Immature natural killer cell (primary cell): ENCODE results near the gene PHF24. TPM values are rescaled to one million over a fixed set of nuclear protein-coding genes. Genes with fewer than 3 reads are reported as not detected.
"Not testable (repeated sequence)": the region's sequence is repeated elsewhere in the genome, so short reads cannot be mapped to it uniquely, and the experiment has no call there.

ENCODE experiments used
- DNase-seq, 3 donors: peaks; one replicate each; pipeline ENCODE4 v3.0.0; 2022; ENCODE audit warnings: mixed read lengths in 1 of 3
- H3K27ac Mint-ChIP-seq, 6 donors: one replicate each; pipeline ENCODE4 v1.8.0; 2020; ENCODE audit warnings: mixed read lengths in 6 of 6, mild to moderate bottlenecking in 5 of 6, inconsistent platforms in 4 of 6, moderate library complexity in 3 of 6
- H3K27me3 Mint-ChIP-seq, 3 donors: one replicate each; pipeline ENCODE4 v1.8.0; 2020 to 2021; ENCODE audit warnings: low read depth in 3 of 3, mild to moderate bottlenecking in 3 of 3, mixed read lengths in 3 of 3, moderate library complexity in 3 of 3, inconsistent platforms in 1 of 3
- H3K36me3 Mint-ChIP-seq, 3 donors: one replicate each; pipeline ENCODE4 v1.8.0; 2020; ENCODE audit warnings: mixed read lengths in 3 of 3, inconsistent platforms in 2 of 3, mild to moderate bottlenecking in 2 of 3
- H3K4me1 Mint-ChIP-seq, 2 donors: one replicate each; pipeline ENCODE4 v1.8.0; 2020; ENCODE audit warnings: inconsistent platforms in 2 of 2, mild to moderate bottlenecking in 2 of 2, mixed read lengths in 2 of 2, moderate library complexity in 1 of 2
- H3K4me3 Mint-ChIP-seq, 5 donors: one replicate each; pipeline ENCODE4 v1.8.0; 2020; ENCODE audit warnings: mild to moderate bottlenecking in 5 of 5, mixed read lengths in 5 of 5, inconsistent platforms in 3 of 5, moderate library complexity in 3 of 5
- H3K9me3 Mint-ChIP-seq, 6 donors: one replicate each; pipeline ENCODE4 v1.8.0; 2020; ENCODE audit warnings: mild to moderate bottlenecking in 6 of 6, mixed read lengths in 6 of 6, inconsistent platforms in 4 of 6, moderate library complexity in 3 of 6
- polyA plus RNA-seq, 3 donors: library from polyadenylated mRNA; unstranded; fragments of 300-500 nt; fragmentation: Illumina TruSeq; gene quantifications; one replicate each; pipeline ENCODE4 v1.2.3, GENCODE V29; 2021

Gene PHF24
- polyA plus RNA-seq = not detected

DNA sequence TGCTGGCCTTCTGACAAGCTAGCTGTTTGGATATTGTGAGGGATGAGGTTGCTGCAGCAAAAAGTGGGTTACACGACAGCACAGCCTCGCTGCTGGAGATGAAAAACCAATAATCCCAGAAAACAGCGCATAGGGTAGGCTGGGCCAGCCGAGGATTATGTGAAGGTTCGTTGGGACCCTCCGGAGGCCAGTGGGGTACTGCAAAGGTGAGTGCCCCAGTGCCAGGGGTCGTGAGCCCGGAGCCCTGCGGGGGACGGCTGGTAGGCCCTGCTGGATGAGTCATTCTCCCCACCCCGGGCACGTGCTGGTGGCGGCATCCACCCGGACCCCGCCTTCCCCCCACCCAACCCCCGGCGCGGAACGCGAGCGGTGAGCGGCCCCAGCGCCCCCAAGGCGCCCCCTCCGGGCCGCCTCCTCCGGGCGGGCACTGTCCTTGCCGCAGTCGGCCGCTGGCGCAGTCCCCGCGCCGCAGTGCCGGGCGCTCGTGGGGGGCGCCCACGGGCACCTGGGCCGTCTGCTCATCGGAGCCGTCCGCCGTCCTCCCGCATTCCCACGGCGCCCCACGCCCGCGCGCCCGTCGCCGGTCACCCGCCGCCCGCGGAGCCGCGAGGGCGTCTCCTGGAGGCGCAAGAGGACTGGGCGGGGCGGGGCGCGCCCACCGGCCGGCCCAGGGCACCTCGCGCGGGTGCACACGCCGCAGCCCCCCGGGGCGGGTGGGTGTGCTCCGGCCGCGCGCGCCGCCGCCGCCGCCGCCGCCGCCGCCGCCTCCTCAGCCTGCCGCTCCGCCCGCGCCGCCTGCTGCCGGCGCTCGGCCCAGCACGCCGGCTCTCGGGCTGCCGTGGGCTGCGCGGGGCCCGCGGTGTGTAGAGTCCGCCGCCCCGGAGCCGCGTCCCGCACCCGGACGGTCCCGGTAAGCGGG is at the start of gene PHF24:
Gene PHF24 (plus strand): TSS at position 794 of the 919 bp plus-strand sequence. CDS start 13,014 bp downstream, outside the sequence.
- peak in 1 of 3 donors; percentile 4 for DNase-seq
- Mint-ChIP-seq H3K27me3 (peaks cover 9 to 28% (median 12%) of the 10 kb centered on the region in 3 donors), H3K4me3 (peak within 1 kb of the TSS; percentile 18 to 69 (median 56)), H3K36me3 (no peaks in the 10 kb centered on the region), H3K27ac (no peak within 1 kb of the TSS), H3K9me3 (peaks cover 0 to 1% (median 0%) of the 10 kb centered on the region in 6 donors), H3K4me1 (peaks cover 0 to 2% of the 10 kb centered on the region in 2 donors)

DNA sequence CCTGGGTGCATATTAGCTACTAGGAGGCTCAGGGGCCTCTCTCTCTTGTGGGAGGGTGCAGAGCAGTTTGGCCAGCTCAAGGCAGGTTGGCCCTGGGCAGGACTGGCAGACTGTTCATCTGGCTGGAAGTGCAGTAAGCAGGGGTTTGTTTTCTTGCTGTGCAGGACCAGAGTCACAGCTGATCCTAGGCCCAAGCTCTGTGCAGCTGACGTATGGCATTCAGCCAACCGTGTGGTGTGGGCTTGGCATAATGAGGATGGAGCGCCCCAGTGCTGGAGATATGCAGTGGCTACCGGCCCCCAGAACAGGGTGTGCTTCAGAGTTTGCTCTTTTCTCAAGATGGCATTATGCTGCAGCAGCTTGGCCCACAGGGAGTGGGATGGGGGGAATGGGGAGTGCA is 31.0 kb upstream of the PHF24 start:
- DNase-seq = no peak
- Mint-ChIP-seq H3K4me1 (no peaks in the 10 kb centered on the region), H3K9me3 (peaks cover 12 to 20% (median 16%) of the 10 kb centered on the region in 6 donors), H3K36me3 (peaks cover 0 to 15% (median 6%) of the 10 kb centered on the region in 3 donors), H3K4me3 (no peak overlapping the region), H3K27me3 (peaks cover 5 to 11% (median 10%) of the 10 kb centered on the region in 3 donors), H3K27ac (no peak overlapping the region)

DNA sequence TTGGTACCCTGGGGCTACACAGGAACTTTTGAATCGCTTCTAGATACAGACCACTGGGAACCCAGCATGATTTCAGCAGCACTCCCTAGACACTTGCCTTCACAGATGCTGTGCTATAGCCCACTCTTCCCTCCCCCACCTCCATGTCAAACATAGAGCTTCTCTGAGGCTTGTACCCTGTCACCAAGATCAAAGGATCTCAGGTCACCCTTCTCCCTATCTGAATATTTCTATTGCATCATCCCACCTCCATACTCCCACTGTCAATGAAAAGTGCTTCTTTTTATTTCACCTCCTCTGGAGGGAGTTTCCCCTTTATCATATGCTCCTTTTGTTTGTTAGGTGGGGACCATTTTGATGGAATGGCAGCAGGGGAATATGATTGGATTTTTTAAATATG is 29.2 kb upstream of the PHF24 start:
- H3K9me3 Mint-ChIP-seq = peaks cover 12 to 20% (median 15%) of the 10 kb centered on the region in 6 donors
- no peak for DNase-seq
- peaks cover 5 to 15% (median 7%) of the 10 kb centered on the region in 3 donors for H3K27me3 Mint-ChIP-seq
- H3K36me3 Mint-ChIP-seq = peaks cover 0 to 15% (median 6%) of the 10 kb centered on the region in 3 donors
- no peaks in the 10 kb centered on the region for H3K4me1 Mint-ChIP-seq
- no peak overlapping the region for H3K4me3 Mint-ChIP-seq
- H3K27ac Mint-ChIP-seq = no peak overlapping the region

DNA sequence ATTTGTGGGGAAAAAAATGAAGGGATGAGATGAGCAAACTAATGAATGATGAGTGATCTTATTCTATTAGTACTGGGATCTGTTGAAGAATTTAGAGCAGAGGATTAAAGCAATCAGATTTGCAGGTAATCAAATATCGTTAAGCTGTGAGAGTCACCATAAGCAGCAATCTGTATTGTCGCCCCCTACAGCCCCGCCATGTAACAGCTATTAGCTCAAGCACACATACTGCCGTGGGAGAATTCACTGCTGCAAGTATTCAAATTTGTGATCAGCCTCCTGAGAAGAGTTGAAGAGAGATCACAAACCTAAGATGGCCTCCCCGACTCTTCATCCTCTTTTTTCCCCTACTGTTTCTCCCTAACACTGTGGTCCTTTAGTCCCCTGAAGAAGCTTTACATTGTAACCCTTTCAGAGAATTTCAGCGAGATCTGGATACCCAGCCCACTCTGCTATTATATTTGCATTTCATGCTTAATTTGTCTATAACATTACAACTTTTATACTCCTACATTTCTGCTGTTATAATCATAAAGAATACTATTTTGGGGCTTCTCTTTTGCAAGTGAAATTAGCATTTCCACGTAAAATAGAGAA is 28.5 kb upstream of the PHF24 start:
- no peak overlapping the region for H3K4me3 Mint-ChIP-seq
- no peak for DNase-seq
- H3K9me3 Mint-ChIP-seq = peaks cover 10 to 14% (median 13%) of the 10 kb centered on the region in 6 donors
- no peak overlapping the region for H3K27ac Mint-ChIP-seq
- peaks cover 0 to 11% (median 6%) of the 10 kb centered on the region in 3 donors for H3K36me3 Mint-ChIP-seq
- no peaks in the 10 kb centered on the region for H3K4me1 Mint-ChIP-seq
- H3K27me3 Mint-ChIP-seq = peaks cover 2 to 15% (median 7%) of the 10 kb centered on the region in 3 donors

DNA sequence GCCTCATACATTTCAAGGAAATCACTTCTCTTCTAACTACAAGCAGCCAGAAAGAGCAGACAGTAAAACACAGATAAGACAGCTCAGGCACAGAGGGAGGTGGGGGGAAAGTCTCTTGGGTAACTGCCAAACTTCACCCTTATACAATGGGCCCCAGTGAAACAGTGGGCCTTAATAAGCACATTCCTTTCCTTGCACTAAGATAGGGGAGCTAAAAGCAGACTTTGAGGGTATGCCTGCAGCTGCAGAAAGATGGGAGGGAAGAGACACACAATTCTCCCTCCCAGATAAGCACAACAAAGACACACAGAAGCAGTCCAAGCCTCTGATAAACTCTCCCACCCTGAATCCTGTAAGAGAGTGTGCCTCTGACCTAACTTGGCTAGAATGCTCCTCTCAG is 18.1 kb upstream of the PHF24 start:
- not testable (repeated sequence) for DNase-seq, H3K27ac Mint-ChIP-seq, H3K36me3 Mint-ChIP-seq, H3K4me1 Mint-ChIP-seq, H3K4me3 Mint-ChIP-seq, H3K9me3 Mint-ChIP-seq
- peaks cover 2 to 12% (median 3%) of the 10 kb centered on the region in 3 donors for H3K27me3 Mint-ChIP-seq

DNA sequence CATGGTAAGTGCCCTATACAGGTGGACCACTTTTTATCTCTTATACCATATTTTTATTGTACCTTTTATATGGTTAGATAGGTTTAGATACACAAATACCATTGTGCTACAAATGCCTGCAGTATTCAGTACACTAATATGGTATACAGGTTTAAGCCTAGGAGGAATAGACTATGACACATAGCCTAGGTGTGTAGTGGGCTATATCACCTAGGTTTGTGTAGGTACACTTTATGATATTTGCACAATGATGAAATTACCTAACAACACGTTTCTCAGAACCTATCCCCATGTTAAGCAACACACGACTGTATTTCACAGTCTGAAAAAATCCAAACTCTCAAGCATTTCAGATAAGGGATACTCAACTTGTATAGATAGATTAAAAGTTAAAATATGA is 9.6 kb upstream of the PHF24 start:
- DNase-seq = no peak
- Mint-ChIP-seq H3K4me1 (no peaks in the 10 kb centered on the region), H3K9me3 (peaks cover 0 to 2% (median 0%) of the 10 kb centered on the region in 6 donors)

DNA sequence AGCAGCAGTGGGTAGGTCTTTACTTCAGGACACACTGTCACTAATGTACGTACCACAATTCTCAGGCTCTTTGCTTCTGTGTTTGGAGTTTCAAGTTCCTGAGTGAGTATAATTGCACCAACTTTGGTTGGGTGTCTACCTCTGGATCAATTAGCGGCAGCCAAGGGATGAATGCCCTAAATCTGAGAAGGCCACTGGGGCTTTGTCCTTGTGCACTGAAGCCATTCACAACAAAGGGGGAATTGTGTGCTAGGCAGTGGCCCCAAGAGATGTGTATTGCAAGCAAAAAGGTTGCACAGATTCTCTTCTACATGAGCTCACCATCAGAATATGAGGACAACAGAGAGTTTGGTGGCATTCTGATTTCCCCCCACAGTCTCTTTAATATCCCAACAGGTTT is 3.9 kb upstream of the PHF24 start:
- Mint-ChIP-seq H3K9me3 (peaks cover 0 to 1% (median 0%) of the 10 kb centered on the region in 6 donors), H3K4me3 (no peak overlapping the region), H3K27me3 (peaks cover 8 to 10% (median 9%) of the 10 kb centered on the region in 3 donors), H3K36me3 (no peaks in the 10 kb centered on the region), H3K27ac (no peak overlapping the region), H3K4me1 (peaks cover 0 to 2% of the 10 kb centered on the region in 2 donors)
- no peak for DNase-seq

More for the DNA sequence above, 9.6 kb upstream of the PHF24 start:
- Mint-ChIP-seq H3K27ac (no peak overlapping the region), H3K4me3 (no peak overlapping the region), H3K27me3 (peaks cover 0 to 13% (median 4%) of the 10 kb centered on the region in 3 donors), H3K36me3 (no peaks in the 10 kb centered on the region)

DNA sequence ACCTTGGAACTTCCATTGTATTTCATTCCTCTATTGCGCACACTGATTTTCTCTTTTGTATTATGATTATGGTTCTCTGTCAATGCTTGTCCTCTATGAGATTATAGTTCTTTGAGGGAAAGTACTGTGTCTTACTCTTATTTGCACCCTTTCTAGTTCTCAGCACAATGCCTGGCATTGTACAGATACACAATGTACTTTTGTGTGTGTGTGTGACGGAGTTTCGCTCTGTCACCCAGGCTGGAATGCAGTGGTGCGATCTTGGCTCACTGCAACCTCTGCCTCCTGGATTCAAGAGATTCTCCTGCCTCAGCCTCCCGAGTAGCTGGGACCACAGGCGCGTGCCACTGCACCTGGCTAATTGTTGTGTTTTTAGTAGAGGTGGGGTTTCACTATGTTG is 2.0 kb upstream of the PHF24 start:
- not testable (repeated sequence) for H3K9me3 Mint-ChIP-seq, DNase-seq, H3K4me3 Mint-ChIP-seq, H3K36me3 Mint-ChIP-seq, H3K4me1 Mint-ChIP-seq, H3K27ac Mint-ChIP-seq
- peaks cover 9 to 19% (median 12%) of the 10 kb centered on the region in 3 donors for H3K27me3 Mint-ChIP-seq

DNA sequence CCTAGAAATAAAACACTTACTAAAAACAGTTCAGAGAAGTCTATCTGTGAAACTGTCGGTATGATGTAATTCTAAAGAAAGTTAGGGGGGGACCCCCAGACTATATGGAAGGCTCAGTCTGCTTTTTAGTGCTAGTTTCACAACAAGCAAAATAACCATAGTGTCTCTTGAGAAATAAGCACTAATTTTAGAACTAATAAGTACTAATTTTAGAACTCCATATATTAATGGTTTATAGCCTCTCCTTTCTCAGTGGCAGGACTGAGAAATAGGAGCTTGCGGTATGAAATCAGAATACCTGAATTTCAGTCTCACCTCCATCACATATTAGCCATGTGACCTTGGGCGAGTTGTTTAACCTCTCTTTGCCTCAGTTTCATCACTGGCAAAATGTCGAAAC is 1.4 kb upstream of the PHF24 start:
- peaks cover 0 to 2% of the 10 kb centered on the region in 2 donors for H3K4me1 Mint-ChIP-seq
- H3K4me3 Mint-ChIP-seq = peak overlapping the region in 2 of 5 donors; percentile 16 to 19
- peaks cover 0 to 1% (median 0%) of the 10 kb centered on the region in 6 donors for H3K9me3 Mint-ChIP-seq
- peaks cover 10 to 23% (median 12%) of the 10 kb centered on the region in 3 donors for H3K27me3 Mint-ChIP-seq
- no peak overlapping the region for H3K27ac Mint-ChIP-seq
- no peak for DNase-seq
- no peaks in the 10 kb centered on the region for H3K36me3 Mint-ChIP-seq

DNA sequence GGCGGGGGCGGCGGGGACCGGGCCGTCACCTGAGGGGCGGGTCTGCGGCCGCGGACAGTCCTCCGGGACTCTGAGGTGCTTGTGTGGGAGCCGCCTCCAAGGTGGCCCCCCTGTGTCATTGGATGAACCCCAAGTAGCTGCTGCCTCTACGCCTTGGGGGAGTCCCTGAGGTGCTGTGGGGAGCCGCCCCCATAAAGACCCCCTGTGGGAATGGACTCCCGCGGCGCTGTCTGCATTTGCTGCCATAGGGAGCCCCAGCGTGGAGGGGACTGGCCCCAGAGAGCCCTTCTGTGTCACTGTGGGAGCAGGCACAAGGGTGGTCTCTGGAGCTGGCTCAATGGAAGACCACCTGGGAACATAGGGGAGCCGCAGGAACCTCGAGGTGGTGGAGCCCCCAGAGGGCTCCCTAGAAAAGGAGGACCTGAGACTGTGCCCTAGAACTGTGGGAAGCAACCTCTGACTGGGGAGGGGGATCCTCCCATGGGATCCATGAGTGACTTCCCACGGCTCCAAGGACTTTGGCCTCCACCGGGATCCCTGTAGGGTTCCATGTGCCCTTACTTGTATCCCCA is 412 bp downstream of the PHF24 start:
- Mint-ChIP-seq H3K27me3 (peaks cover 9 to 28% (median 12%) of the 10 kb centered on the region in 3 donors), H3K27ac (no peak overlapping the region), H3K4me1 (peaks cover 0 to 2% of the 10 kb centered on the region in 2 donors), H3K9me3 (peaks cover 0 to 1% (median 0%) of the 10 kb centered on the region in 6 donors), H3K4me3 (peak overlapping the region in 3 of 5 donors; percentile 12 to 64 (median 38)), H3K36me3 (no peaks in the 10 kb centered on the region)
- DNase-seq = no peak

DNA sequence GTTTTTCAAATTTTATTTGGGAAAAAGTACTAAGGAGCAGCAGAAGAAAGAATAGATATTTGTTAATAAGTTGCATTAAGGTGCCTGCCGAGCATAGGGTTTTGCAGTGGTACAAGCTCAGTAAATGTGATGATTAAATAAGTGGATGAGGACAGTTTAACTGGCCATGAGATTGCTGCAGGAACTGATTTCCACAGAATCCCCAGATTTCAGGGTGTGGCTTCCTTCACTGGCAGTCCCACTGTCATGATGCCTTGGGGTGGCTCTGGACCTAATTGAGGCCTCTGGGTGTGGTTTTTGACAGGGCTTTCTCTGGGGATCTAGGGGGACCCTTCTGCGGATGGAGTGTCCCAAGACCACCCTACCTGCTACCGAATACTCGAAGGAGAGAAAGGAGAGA is 1.4 kb downstream of the PHF24 start:
- Mint-ChIP-seq H3K27ac (no peak overlapping the region), H3K4me3 (no peak overlapping the region), H3K4me1 (peaks cover 0 to 2% of the 10 kb centered on the region in 2 donors)

DNA sequence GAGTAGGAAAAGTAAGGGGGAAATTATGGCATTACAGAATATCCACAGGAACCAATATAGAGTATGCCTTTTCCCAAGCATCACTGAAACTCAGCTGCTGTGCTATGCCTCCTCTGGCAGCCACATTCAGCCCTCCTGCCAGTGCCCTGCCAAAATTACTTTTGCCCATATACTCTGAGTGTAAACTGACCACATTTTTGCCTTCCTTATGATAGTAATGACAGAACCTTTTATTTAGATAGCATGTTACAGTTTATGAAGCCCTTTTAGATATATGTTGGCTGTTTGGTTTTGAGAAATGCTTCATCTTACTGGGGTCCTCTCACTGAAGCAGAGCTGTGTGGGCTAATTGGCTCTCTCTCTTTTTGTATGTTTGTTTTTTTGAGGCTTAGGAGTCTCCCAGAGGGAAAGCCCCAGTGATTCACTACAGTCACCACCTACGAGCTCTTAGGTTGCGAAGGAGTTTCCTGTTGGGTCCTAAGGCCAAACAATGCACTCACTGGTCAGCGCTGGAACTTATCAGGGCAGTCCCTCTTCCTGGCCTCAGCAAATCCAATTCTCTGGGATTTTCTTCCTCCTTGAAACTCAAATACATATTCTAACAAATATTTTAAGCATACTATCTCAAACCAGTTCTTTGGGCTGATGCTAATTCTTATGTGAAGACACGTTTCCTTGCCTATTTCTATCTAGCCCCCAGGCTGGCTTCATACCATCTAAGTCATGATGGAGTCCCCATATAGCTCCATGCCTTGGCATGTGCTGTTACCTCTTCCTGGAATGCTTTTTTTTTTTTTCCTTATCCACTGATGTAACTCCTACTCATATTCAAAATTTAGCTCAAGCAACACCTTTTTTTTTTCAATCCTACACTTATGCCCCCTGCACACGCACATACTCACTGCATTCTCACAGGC is 3.7 kb downstream of the PHF24 start:
- Mint-ChIP-seq H3K36me3 (no peaks in the 10 kb centered on the region), H3K9me3 (no peaks in the 10 kb centered on the region), H3K4me3 (no peak overlapping the region), H3K4me1 (peaks cover 0 to 2% of the 10 kb centered on the region in 2 donors), H3K27me3 (peaks cover 6 to 27% (median 14%) of the 10 kb centered on the region in 3 donors), H3K27ac (no peak overlapping the region)
- no peak for DNase-seq

More for the DNA sequence above, 1.4 kb downstream of the PHF24 start:
- DNase-seq = no peak
- Mint-ChIP-seq H3K9me3 (peaks cover 0 to 1% (median 0%) of the 10 kb centered on the region in 6 donors), H3K27me3 (peaks cover 8 to 29% (median 10%) of the 10 kb centered on the region in 3 donors), H3K36me3 (no peaks in the 10 kb centered on the region)

DNA sequence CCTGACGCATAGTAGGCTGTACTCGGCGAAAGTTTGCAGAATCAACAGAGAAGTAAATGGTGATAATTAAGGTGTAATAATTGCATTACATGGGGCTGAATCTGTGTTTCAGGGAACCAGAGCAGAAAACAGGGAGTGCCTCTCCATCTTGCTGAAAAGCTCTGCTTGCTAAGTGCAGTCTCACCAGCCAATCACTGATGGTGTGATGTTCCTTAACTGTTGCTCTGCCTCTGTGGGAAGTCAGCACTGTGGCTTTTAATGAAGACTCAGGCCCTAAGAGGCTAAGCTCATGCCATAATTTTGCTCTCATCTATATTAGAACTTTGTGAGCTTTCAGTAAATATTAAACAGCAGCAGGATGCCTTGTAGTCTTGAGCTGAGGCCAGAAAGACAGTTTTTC is 4.5 kb downstream of the PHF24 start:
- Mint-ChIP-seq H3K27me3 (peaks cover 2 to 24% (median 13%) of the 10 kb centered on the region in 3 donors), H3K4me1 (no peaks in the 10 kb centered on the region), H3K36me3 (no peaks in the 10 kb centered on the region), H3K9me3 (no peaks in the 10 kb centered on the region), H3K4me3 (no peak overlapping the region), H3K27ac (no peak overlapping the region)
- DNase-seq = no peak
